M059J (cell line): ENCODE measurements around the gene PPM1J. TPM values are rescaled to one million over a fixed set of nuclear protein-coding genes. Genes with fewer than 3 reads are reported as not detected.

Experiments
- total RNA-seq: library from RNA; depleted of rRNA; stranded (reverse); fragments of >200 nt; shearing (Covaris generic); gene quantifications from 2 replicates; pipeline ENCODE4 v1.2.3, GENCODE V29; 2014; rRNA removed

Gene PPM1J
- total RNA-seq, 1 experiment from 2014 or later, result 1.3 TPM

Other genes starting within 250 kb of the PPM1J start
- gene WNT2B, start 206.4 kb downstream of the PPM1J start, total RNA-seq, result under 0.01 and 0.02 TPM in 2 replicates
- 32.7 and 49.6 TPM in 2 replicates for gene ST7L, start 96.2 kb downstream of the PPM1J start, total RNA-seq
- gene CAPZA1, start 95.5 kb downstream of the PPM1J start, total RNA-seq, result 190 and 259 TPM in 2 replicates
- gene MOV10, start 40.7 kb downstream of the PPM1J start, total RNA-seq, result 51.5 and 96.3 TPM in 2 replicates
- gene RHOC, start 8.2 kb downstream of the PPM1J start, total RNA-seq, result 497 and 506 TPM in 2 replicates
- 81.5 and 116 TPM in 2 replicates for gene SLC16A1, start 240.9 kb upstream of the PPM1J start, total RNA-seq